ENCODE results near the gene UBE2L3.
"Not testable (repeated sequence)": the region's sequence is repeated elsewhere in the genome, so short reads cannot be mapped to it uniquely, and the experiment has no call there.

UBE2L3 gene

DNA sequence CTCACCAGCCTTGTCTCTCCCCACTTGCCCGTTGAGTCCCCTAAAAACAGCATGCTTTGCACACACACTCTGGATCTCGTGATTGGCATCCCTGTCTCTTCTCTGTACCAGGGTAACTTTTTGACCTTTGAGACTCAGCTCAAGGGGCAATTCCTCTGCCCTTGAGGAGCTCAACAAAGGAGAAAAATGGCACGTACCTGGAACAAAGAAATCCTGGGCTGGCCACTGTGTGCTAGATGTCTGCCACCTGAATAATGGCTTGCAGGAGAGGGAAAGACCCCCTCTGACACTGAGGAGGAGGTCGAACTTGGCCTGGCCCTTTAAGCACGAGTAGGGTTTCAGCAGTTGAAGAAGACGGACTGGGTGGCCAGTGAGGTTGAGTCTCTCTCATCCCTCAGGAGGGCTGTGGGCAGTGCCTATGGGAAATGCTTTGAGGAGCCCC lies 5.8 kb downstream of the UBE2L3 start:
- TF ChIP-seq, protein P1, sequence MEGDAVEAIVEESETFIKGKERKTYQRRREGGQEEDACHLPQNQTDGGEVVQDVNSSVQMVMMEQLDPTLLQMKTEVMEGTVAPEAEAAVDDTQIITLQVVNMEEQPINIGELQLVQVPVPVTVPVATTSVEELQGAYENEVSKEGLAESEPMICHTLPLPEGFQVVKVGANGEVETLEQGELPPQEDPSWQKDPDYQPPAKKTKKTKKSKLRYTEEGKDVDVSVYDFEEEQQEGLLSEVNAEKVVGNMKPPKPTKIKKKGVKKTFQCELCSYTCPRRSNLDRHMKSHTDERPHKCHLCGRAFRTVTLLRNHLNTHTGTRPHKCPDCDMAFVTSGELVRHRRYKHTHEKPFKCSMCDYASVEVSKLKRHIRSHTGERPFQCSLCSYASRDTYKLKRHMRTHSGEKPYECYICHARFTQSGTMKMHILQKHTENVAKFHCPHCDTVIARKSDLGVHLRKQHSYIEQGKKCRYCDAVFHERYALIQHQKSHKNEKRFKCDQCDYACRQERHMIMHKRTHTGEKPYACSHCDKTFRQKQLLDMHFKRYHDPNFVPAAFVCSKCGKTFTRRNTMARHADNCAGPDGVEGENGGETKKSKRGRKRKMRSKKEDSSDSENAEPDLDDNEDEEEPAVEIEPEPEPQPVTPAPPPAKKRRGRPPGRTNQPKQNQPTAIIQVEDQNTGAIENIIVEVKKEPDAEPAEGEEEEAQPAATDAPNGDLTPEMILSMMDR (IDR thresholded peaks at IDR 0.05) = no peak
- H3K4me3 ChIP-seq (ENCODE audit: low read depth, low read length) = no peak overlapping the region
- H3K9me3 ChIP-seq (ENCODE audit: control insufficient read depth, low read length) = no peaks in the 10 kb centered on the region
- no peak overlapping the region for H3K9ac ChIP-seq
- H3K27me3 ChIP-seq (ENCODE audit: control insufficient read depth, insufficient read depth, low read length) = no peaks in the 10 kb centered on the region
- H3K36me3 ChIP-seq (ENCODE audit: control insufficient read depth, insufficient read depth, low read length) = no peaks in the 10 kb centered on the region
- H3K4me1 ChIP-seq = peaks cover 6% of the 10 kb centered on the region
- no peak overlapping the region for H3K27ac ChIP-seq
- H2AFZ ChIP-seq = no peak overlapping the region
- H3K79me2 ChIP-seq = peaks cover 59% of the 10 kb centered on the region
- H3K4me2 ChIP-seq (ENCODE audit: low read length) = peak overlapping the region; percentile 1

- Histone ChIP-seq H3K36me3 (ENCODE audit: control insufficient read depth, insufficient read depth, low read length) (no peaks in the 10 kb centered on the region), H3K79me2 (peaks cover 58% of the 10 kb centered on the region), H3K4me2 (ENCODE audit: low read length) (no peak overlapping the region), H2AFZ (no peak overlapping the region), H3K9ac (no peak overlapping the region), H3K4me3 (ENCODE audit: low read depth, low read length) (no peak overlapping the region), H3K27ac (no peak overlapping the region), H3K9me3 (ENCODE audit: control insufficient read depth, low read length) (no peaks in the 10 kb centered on the region), H3K4me1 (peaks cover 6% of the 10 kb centered on the region), H3K27me3 (ENCODE audit: control insufficient read depth, insufficient read depth, low read length) (no peaks in the 10 kb centered on the region)
- TF ChIP-seq, protein P1 (IDR thresholded peaks at IDR 0.05) = no peak
These were observed 6.4 kb downstream of the UBE2L3 start for GRCh38 chr22:21573750-21574494.

- Histone ChIP-seq H3K27ac (no peak overlapping the region), H3K4me2 (ENCODE audit: low read length) (no peak overlapping the region), H3K9ac (no peak overlapping the region), H3K36me3 (ENCODE audit: control insufficient read depth, insufficient read depth, low read length) (no peaks in the 10 kb centered on the region), H3K4me3 (ENCODE audit: low read depth, low read length) (no peak overlapping the region), H3K79me2 (peaks cover 51% of the 10 kb centered on the region), H3K4me1 (peaks cover 2% of the 10 kb centered on the region), H2AFZ (no peak overlapping the region), H3K27me3 (ENCODE audit: control insufficient read depth, insufficient read depth, low read length) (no peaks in the 10 kb centered on the region), H3K9me3 (ENCODE audit: control insufficient read depth, low read length) (no peaks in the 10 kb centered on the region)
- TF ChIP-seq, protein P1 (IDR thresholded peaks at IDR 0.05) = no peak
These were observed 11.9 kb downstream of the UBE2L3 start for GRCh38 chr22:21579474-21579851.

DNA sequence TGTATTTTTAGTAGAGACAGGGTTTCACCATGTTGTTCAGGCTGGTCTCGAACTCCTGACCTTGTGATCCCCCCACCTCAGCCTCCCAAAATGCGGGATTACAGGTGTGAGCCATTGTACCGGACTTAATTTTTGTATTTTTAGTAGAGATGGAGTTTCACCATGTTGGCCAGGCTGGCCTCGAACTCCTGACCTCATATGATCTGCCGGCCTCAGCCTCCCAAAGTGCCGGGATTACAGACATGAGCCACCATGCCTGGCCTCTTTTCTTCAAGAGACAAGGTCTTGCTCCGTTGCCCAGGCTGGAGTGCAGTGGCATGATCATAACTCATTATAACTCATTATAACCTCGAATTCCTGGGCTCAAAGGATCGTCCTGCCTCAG lies 13.1 kb downstream of the UBE2L3 start:
- H3K4me3 ChIP-seq (ENCODE audit: low read depth, low read length); H3K4me1 ChIP-seq; H3K9me3 ChIP-seq (ENCODE audit: control insufficient read depth, low read length); H3K27ac ChIP-seq; H3K4me2 ChIP-seq (ENCODE audit: low read length); H3K36me3 ChIP-seq (ENCODE audit: control insufficient read depth, insufficient read depth, low read length); H3K27me3 ChIP-seq (ENCODE audit: control insufficient read depth, insufficient read depth, low read length); H3K9ac ChIP-seq; H2AFZ ChIP-seq: not testable (repeated sequence)
- peaks cover 51% of the 10 kb centered on the region for H3K79me2 ChIP-seq

DNA sequence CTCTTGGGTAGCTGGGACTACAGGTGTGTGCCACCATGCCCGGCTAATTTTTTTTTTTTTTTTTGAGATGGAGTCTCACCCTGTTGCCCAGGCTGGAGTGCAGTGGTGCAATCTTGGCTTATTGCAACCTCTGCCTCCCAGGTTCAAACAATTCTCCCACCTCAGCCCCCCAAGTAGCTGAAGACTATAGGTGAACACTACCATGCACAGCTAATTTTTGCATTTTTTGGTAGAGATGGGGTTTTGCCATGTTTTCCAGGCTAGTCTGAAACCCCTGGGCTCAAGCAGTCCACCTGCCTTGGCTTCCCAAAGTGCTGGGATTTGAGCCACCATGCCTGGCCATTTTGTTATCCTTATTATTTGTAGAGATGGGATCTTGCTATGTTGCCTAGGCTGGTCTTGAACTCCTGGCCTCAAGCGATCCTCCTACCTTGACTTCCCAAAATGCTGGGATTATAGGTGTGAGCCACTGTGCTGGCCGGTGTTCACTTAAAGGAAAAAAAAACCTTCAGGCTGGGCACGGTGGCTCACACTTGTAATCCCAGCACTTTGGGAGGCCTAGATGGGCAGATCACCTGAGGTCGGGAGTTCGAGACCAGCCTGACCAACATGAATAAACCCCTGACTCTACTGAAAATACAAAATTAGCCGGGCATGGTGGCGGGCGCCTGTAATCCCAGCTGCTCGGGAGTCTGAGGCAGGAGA lies 13.6 kb downstream of the UBE2L3 start:
- not testable (repeated sequence) for H3K9me3 ChIP-seq (ENCODE audit: control insufficient read depth, low read length); H3K4me3 ChIP-seq (ENCODE audit: low read depth, low read length); H3K9ac ChIP-seq; H3K27ac ChIP-seq; H3K4me1 ChIP-seq; H3K36me3 ChIP-seq (ENCODE audit: control insufficient read depth, insufficient read depth, low read length); H3K4me2 ChIP-seq (ENCODE audit: low read length); H3K27me3 ChIP-seq (ENCODE audit: control insufficient read depth, insufficient read depth, low read length); H2AFZ ChIP-seq
- peaks cover 51% of the 10 kb centered on the region for H3K79me2 ChIP-seq
